NCI-H1048 (cell line): ENCODE measurements around the gene ACSF3.
"Not testable (repeated sequence)": the region's sequence is repeated elsewhere in the genome, so short reads cannot be mapped to it uniquely, and the experiment has no call there.

Experiments
- DNase-seq: peaks from one replicate; lab custom pipeline; 2025; lab: John Stamatoyannopoulos, UW

ACSF3 gene

DNA sequence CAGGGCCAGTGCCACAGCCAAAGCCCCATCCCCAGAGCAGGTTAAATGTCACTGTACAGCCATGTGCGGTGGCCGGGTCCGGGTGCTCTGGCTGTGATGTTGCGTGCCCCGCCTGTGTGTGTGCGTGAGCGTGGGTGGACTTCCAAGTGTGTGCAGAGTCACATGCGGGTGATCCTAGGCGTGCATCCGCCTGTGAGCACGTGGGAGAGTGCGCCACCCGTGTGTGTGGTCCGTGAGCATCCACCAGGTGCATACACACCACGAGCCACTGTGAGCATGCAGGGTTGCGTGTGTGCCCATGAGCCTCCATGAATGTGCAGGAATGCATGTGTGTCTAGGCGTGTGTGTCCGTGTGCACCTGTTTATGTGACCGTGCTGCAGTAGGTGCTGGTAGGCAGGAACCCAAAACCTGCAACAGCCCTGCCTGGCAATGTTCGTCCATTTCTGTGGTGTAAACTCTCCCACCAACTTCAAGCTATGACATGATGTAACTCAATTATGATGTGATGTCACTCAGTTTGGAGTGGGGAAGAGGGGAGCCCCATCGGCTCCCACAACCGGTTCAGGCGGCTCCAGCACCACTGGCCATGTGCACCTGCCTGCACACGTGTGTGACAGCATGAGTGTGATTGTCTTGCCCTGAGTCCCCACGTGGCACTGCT is 37.6 kb upstream of the ACSF3 start:
- no peak for DNase-seq

- no peak for DNase-seq
These were observed 37.1 kb upstream of the ACSF3 start for GRCh38 chr16:89056592-89056991.

DNA sequence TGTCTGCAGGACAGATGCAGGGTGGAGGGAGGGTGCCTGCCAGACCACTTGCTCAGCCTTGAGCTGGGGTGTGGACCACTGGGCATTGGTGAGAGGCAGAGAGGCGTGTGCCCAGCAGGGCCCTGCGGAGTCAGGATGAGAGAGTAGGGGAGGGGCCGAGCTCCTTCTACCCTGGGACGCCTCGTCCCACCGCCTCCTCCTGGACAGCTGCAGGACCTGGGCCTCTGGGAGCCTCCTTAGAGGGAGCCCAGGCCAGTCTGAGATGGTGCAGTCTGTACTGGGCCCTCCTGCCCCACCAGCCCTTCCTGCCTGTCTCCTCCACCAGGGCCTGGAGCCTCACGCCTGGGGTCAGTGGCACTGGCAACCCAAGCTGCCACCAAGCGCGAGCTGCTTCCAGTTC is 35.9 kb upstream of the ACSF3 start:
- no peak for DNase-seq

- DNase-seq = no peak
These were observed 34.8 kb upstream of the ACSF3 start for GRCh38 chr16:89058812-89059211.

DNA sequence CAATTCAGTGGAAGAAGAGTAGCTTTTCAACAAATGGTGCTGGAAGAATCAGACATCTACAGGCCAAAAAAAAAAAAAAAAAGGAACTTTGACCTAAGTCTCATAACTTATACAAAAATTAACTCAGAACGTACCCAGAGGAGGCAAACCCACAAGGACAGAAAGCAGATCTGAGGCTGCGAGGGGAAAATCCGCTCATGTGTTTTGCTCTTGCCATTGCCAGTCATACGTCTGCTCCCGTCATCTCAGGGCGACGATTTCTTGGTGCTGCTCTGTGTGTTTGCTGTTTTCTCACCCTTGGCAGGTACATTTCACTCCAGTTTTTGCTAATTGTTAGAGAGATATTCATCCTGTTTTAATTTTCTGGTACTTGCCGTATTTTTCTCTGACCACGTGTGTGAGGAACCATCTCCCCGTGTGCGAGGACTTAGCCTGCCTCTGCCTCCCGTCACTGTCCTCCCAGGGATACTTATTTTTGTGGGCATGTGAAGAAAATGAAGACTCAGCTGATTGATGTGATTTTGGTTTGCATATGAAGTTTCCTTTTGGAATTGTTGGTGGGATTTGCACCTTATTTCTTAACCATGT is 33.4 kb upstream of the ACSF3 start:
- DNase-seq = no peak

DNA sequence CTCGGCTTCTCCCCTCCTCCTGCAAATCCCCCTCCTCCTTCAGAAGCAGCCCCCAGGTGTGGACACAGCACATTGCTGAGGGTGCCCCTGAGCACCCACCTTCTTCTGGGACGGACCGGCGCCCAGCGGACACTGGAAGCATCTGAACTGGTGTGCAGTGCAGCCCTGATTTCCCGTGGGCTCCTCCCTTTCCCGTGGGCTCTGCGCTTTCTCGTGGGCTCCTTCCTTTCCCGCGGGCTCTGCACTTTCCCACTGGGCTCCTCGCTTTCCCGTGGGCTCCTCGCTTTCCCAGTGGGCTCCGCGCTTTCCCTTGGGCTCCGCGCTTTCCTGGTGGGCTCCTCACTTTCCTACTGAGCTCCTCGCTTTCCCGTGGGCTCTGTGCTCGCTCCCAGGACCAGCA is 32.6 kb upstream of the ACSF3 start:
- no peak for DNase-seq

GRCh38 chr16:89061590-89062380 is 31.9 kb upstream of the ACSF3 start:
- DNase-seq = no peak

DNA sequence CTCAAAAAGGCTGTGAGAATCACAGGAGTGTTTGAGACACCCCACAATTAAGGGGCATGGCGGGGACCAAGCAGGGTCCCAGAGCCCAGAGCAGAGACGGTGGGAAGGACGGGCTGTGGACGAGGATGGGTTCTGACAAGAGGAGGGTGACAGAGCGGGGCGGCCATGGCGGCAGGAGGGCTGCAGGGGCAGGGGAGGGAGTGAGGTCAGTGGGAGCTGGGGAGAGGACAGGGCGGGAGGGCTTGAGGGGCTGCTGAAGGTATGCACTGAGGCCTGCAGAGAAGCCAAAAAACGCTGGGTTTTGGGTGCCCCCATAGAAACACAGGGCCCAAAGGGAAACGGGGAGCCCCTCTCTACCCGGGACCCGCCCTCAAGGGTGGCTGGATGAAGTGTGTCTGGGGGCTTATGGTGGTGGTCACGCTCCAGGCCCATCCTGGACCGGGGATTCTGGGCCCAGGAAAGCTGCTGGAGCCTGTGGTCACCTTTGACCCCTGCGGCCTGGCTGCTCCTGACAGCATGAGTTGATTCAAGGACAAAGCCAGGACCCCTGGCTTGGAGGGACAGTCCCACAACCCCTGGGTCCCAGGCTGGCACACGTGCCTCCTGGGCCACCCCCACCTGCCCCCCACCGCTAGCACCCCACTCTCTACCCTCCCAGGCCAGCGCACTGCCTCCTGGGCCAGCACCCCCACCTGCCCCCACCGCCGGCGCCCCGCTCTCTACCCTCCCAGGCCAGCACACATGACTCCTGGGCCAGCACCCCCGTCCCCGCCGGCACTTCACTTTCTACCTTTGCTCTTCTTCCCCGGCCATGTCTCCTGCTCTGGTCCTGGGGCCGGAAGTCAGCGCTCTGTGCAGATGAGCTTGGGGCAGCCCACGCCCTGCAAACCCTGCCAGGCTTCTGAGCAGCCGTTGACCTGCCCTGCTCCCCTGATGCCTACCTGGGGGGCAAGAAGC is 31.0 kb upstream of the ACSF3 start:
- no peak for DNase-seq

- DNase-seq = no peak
These were observed 29.8 kb upstream of the ACSF3 start for GRCh38 chr16:89063768-89064320.

GRCh38 chr16:89064606-89065457 is 28.8 kb upstream of the ACSF3 start:
- DNase-seq = no peak

DNA sequence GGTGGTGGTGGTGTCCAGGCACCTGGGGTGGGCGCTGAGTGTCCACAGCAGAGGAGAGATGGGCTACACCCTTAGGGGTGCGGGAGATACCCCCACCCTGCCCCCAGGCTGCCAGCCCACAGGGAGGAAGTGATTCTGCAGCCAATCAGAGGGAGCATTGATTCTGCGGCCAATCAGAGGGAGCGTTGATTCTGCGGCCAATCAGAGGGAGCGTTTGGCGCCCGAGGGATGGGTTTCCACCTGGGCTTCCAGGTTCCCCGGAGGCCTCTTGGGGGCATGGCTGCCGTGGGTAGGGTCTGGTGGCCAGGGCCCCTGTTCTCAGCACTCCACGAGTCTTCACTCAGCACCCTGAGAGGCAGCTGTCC is 28.2 kb upstream of the ACSF3 start:
- no peak for DNase-seq

DNA sequence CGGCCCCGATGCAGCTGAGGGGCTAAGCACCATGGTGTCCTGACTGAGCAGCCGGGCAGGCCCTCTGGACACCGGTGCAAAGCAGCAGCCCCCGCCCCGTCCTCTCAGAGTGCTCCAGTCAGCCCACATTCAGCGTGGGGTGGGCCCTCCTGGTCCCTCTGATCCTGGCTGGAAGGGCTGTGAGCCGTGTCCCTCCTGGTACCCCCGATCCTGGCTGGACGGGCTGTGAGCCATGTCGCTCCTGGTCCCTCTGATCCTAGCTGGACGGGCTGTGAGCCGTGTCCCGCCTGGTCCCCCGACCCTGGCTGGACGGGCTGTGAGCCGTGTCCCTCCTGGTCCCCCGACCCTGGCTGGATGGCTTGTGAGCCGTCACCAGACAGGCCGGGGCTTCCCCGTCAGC is 26.9 kb upstream of the ACSF3 start:
- DNase-seq = no peak

GRCh38 chr16:89067677-89068443 is 25.8 kb upstream of the ACSF3 start:
- no peak for DNase-seq

GRCh38 chr16:89068814-89069616 is 24.6 kb upstream of the ACSF3 start:
- not testable (repeated sequence) for DNase-seq

GRCh38 chr16:89069920-89070319 is 23.7 kb upstream of the ACSF3 start:
- no peak for DNase-seq

DNA sequence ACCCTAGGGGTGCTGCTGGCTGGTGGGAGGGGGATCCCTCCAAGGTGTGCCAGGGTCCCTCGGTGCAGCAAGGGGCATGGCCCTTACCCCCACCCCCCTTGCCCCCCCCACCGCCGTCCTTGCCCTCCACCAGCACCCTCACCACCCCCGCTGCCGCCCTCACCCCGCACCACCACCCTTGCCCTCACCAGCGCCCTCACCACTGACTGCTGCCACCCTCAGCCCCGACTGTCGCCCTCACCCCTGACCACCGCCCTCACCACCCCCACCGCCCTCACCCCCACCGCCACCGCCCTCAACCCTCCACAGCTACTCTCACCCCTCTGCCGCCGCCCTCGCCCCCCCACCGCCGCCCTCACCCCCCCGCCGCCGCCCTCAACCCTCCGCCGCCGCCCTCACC is 23.1 kb upstream of the ACSF3 start:
- DNase-seq = no peak

- DNase-seq = no peak
These were observed 21.7 kb upstream of the ACSF3 start for GRCh38 chr16:89071686-89072547.

GRCh38 chr16:89072548-89073130 is 21.0 kb upstream of the ACSF3 start:
- no peak for DNase-seq
